ENCODE data around the gene SLC6A12.
"Not testable (repeated sequence)": the region's sequence is repeated elsewhere in the genome, so short reads cannot be mapped to it uniquely, and the experiment has no call there.

Gene SLC6A12

DNA sequence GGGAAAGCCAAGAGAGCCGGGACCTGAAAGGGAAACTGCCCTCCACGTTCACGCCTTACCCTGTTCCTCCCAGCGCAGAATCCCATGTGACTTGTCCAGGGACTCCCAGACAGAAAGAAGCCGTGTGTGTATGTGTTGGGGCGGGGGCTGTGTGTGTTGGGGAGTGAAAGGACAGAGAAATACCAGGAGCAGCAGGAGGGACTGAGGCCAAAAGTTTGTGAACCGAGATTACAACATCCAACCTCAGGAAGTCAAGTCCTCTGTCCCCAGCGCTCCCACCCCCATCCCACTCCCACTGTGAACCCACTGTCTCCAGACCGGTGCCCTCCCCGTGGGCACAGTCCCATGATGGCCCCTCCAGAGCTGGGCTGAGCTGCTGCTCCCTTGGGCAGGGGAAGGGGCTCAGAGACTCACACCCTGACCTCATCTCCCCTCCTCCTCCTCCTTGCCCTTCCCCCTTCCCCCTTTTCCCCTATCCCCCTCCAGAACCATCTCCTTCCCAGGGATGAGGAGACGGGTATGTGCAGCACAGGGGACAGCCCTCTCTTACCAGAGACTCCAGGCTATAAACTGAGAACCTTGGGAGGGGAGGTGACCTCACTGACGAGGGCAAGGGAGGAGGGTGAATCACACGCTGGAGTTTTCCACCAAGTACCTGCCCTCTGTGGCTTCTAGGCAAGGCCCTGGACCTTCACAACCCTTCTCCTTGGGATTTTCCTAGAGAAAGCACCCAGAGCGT lies at the start of gene SLC6A12:
Gene SLC6A12, minus strand, starts transcription at position 155 of the 739 bp plus-strand sequence. CDS start 4,171 bp downstream, outside the sequence.
- DNase-seq = no peak

DNA sequence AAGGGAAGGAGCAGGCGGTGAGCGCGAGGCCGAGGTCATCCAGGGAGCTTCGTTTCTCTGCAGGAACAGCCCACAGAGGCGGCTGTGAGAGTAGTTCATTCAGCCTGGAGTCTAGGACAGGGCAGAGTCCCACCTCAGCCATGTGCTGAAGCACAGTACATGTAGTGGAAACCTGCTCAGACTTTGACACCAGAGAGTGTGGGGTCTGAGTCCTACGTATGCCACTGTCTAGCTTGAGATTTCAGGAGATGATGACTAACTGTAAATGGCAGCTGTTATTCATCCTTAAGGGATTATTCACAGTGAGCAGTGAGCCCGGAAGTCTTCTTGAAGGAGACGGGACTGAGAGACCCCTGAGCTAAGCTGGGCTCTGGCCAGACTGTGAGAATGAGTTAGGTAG lies 49.6 kb upstream of the SLC6A12 start:
- DNase-seq = no peak

DNA sequence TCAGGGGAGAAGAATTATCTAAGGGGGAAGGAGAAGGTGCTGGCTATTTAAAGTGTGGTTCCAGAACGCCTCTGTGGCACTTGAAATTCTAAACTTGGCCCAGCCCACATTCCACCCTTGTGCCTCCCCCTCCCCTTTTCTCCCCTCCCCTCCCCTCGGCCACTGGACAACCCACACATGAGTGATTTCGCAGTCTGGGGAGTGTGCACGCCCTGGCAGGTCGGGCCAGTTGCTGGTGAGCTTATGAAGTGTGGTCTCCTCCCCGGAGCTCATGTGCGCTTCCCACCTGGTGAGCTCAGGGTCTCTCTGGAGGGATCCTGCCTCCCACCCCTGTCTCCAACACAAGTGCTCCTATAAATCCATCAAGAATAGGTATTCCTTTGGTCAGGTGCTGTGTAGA lies 48.9 kb upstream of the SLC6A12 start, which contains the start of gene SLC6A13:
Gene SLC6A13, minus strand, starts transcription at position 20 of the 400 bp plus-strand sequence. CDS start 2,784 bp downstream, outside the sequence.
- no peak for DNase-seq

DNA sequence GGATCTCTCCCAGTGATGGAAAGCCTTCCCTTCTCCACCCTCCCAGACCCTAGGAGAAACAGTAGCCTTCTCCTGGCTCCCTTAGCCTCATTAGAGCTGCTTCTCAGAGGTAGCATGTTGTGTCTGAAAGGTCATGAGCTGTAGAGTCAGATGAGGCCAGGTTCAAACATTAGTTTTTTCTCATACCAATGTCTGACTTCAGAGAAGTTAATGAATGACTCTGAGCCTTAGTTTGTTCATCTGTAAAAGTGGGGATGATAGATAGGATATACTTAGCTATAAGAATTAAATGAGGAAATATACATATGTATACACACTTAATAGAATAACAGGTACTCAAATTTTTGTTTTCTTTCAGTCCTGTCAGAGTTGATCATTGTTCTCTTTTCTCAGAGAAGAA lies 48.2 kb upstream of the SLC6A12 start:
- no peak for DNase-seq

DNA sequence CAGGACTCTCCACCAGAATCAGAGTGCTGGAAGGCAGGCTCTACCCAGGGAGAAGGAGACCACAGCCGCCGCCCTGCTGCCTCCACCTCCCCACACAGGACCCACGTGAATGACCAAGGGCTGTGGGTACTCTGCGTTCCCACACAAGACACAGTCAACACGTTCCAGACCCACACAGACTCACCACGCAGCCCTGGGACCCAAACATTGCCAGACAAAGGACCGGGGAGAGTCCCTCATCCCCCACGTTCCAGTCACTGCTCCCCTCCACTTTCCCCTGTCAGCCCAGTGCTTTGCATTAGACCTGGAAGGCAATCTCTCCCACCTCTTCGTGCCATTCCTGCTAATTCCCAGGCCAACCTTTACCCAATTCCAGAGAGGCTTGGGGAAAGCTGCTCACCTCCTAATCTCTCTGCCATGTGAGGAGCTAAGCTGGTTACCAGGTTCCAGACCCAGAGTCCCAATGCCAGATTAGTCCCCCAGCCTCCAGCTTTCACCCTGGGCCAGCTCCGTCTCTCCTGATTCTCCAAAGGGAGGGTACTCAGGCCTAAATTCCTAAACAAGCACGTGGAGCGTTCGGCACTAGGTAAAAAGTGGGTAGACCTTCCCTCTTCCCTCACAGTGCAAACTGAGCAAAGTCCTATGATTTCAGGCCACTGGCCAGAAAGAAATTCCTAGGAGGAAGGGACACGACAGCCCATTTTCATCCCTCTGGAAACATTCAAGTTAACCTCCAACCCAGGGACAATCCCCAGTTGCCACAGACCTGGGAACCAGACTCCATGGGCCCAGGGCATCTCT lies 43.8 kb upstream of the SLC6A12 start:
- no peak for DNase-seq

DNA sequence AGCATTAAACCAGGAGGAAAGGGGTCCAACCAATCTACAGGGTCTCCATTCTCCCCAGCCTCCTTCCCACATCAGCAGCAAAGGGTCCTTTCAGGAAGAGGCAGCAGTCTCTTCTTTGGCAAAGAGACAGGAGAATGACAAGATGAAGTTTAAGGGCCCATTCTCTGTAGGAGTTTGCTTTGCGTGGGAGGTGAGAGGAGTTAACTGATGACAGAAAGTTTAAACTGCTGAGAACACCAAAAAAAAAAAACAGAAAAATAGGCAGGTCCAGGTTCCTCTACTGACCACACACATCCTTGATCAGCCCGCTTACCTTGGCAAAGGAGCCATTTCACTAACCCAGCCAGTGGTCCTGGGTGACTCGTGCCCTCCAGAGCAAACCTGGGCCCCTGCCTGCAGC lies 43.0 kb upstream of the SLC6A12 start:
- DNase-seq = no peak

DNA sequence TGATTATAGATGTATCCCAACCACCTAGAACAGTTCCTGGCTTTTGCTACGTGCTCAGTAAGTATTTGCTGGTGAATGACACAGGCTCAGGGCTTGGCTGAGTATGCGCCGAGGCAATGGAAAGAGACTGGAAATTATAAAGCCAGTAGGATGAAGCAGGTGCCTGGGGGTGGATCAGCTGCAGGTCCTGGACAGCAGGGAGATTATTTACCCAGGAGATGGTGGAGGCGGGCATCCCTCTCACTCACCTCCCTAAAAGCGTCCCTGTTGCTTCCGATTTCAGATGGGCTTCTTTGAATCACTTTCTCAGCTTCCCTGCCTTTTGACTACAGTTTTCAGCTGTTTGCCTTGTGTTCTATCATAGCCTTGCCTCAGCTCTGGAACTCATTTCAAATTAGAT lies 42.3 kb upstream of the SLC6A12 start:
- DNase-seq = no peak

DNA sequence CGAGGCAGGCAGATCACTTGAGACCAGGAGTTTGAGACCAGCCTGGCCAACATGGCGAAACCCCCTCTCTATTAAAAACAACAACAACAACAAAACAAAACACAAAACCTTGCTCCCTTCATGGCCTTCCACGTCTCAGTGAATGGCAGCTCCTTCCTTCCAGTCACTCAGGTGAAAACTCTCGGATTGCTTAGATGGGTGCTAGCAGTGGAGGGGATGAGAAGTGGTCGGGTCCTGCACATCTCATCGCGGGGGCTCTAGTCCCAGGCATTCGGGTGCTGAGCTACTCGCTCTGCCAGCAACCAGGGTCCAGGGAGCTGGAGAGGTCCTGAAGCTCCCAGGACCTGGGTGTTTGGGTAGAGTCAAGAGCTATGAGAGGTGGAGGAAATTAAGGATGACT lies 41.0 kb upstream of the SLC6A12 start:
- DNase-seq = no peak

DNA sequence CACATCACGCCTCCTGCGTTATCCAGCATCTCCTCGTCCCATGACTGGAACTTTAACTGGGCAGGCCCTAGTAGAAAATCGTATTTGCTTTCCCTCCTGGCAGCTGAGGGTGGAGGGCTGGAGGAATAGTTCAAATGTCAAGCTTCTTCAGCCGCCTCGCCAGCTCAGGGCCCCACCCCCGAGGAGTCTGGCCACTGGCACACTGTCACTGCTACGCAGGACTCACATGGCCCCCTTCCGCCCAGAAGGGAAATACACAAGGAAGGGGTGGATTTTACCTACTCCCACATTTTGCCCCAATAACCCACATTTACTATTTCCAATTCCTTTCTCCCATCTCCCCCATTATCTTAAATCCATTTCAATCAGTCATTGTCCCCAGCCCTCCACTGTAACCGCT lies 40.1 kb upstream of the SLC6A12 start:
- DNase-seq = no peak

DNA sequence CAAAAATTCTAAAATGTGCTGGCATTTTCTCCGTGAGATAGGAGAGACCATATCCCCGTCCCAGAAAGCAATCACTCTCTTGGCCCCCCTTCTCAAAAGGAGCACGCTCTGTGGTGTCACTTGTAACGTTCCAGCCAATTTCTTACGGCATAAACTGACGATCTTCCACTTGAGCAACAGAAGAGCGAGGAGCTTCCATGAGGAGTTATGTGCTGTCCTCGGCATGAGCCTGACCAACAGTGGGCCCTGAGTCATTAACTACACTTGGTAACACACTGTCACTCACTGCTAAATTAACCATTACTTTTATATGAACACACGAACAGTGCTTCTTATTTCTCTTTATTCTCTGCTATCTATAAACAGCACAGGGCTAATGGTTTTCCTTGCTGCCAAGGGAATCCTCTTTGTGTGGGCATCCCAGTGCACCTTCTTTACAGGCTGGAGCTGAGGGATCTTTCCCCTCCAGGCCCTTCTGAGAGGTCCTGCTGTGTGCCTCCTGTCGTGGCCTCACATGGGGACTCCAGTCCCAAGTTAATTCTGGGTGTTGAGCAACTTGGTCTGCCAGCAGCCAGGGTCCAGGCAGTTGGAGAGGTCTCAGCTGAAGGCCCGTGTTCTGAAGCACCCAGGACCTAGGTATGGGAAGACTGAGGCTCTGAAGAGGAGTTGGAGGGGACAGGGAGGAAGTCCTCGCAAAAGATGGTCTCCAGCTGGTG lies 39.3 kb upstream of the SLC6A12 start:
- no peak for DNase-seq

DNA sequence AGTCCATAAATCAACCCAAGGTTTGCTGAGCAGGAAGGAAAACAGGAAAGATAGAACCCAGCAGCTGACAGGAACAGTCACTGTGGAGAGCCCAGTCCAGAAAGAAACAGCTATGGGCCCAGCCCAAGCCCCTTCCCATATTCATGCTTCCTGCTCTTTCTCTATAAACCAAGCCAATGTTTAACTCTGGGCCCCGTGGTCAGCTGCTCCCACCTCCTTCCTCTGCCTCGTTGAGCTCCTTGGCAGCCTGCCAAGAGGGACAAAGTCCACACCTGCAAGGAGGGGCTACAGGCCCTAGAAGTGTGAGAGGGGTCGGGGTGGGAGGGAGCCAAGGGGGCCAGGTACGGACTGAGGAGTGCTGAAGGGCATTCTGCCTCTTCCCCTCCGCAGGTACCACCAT lies 38.7 kb upstream of the SLC6A12 start:
- no peak for DNase-seq

DNA sequence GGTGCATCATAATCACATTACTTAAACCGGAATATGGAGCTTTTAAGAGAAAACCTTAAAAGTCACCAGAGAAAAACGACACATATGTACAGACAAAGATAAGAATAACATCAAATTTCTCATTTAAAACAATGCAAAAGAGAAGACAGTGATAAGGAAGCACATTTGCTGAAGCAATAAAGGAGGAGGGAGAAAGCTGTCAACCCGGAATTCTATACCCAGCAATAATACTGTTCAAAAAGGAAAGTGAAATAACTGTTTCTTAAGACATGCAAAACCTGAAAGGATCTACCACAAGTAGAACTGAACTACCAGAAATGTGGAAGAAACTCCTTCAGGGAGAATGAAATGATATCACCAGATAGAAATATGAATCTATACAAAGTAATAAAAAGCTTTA lies 33.3 kb upstream of the SLC6A12 start:
- no peak for DNase-seq

DNA sequence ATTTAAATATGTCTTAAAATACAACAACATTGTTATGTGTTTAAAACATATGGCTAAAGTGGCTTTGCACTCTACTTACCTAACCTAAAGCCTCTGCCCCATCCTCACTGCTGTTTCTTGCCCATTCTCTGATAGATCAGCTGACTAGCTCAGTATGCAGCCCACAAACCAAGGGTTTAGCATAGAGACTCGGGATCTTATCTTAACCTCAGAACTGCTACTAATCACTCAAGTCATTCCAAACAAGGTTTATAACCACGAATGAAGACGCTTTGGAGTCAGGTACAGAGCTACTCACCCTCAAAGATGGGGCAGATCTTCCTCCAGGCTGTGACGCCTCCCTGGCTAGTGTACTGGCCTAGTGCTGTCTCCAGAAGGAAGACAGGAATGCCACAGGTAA lies 29.4 kb upstream of the SLC6A12 start:
- peak; percentile 12 for DNase-seq

DNA sequence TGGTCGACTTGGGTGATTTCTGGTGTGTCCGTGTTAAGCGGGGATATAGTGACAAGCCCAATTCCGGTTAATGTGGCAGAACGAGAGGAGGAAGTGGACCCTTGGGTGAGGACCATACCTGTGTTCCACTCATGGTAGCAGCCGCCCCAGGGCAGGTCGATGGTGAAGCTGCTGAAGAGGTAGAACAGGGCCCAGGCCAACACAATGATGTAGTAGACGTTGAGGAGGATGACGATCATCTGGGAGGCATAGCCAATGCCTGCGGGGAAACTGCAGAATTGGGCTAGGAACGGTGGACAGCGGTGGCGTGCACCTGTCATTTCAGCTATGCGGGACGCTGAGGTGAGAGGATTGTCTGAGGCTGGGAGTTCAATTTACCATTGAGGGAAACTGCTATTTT lies 28.5 kb upstream of the SLC6A12 start:
- peak; percentile 2 for DNase-seq

DNA sequence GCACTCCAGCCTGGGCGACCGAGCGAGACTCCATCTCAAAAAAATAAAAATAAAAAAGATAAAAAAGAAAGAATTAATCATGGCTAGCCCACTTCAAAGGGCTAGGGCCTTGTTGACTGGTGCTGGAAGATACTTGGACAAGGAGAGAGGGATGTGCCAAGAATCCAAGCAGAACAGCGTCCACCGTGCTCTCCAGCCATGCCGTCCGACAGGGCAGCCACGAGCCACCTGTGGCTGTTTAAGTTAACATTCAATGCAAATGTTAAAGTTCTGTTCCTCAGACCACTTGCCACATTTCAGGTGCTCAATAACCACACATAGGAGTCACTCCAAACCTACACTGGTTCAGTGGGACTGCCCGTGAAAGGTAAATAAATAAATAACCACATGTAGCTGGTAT lies 27.3 kb upstream of the SLC6A12 start:
- no peak for DNase-seq

DNA sequence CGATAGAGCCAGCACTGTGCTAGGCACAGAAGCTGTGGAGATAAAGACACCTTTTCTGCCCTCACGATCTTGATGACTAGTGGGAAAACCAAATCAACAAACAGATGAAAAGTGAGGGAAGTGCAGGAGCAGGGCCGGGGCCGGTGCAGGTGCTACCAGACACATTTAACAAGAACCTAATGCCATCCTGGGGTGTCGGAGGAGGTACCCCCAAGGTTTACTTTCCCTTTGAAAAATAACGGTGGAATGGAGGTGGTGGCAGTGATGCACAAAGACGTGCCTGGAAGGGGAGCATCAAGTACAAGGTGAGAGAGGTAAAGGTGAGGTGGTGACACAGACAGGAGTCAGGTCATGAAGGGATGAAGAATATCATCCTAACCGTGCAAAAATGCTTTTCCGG lies 26.6 kb upstream of the SLC6A12 start:
- peak; percentile 2 for DNase-seq

DNA sequence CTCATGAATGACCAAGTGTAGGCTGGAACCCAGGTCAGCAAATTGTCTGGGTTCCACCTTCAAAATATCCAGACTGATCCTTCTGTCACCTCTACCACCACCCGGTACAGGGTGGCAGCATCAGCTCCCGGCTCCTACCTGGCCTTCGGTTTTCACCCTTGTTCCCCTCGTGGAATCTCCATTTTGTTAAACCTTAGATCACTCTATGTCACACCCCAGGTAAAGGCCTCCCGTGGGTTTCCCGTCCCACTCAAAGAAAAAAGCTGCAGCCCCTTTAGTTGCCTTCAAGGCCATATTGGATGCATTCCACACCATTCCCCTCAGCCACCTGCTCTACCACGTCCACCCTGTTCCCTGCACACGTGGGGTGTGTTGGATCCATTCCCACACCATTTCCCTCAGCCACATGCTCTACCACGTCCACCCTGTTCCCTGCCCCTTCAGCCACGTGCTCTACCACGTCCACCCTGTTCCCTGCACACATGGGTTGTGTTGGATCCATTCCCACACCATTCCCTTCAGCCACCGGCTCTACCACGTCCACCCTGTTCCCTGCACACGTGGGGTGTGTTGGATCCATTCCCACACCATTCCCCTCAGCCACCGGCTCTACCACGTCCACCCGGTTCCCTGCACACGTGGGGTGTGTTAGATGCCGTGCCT lies 24.9 kb upstream of the SLC6A12 start:
- peak; percentile 17 for DNase-seq

DNA sequence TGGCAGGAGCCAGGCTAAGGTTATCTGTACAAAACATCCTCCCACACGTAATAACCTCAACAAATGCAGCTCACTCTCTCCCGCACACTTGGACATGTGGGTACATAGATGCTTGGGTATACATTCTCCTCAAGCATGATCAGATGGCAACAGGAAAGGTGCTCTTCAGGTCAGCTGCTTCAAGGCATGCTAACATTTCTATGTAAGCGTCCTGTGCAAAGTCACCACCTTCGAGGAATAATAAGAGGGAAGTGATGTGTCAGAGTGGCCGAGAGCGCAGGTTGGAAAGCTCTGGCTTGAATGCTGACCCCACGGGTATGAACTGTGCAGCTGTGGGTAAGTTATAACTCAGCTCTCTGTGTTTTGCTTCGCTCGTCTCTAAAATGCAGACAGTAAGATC lies 24.2 kb upstream of the SLC6A12 start:
- DNase-seq = peak; percentile 6

DNA sequence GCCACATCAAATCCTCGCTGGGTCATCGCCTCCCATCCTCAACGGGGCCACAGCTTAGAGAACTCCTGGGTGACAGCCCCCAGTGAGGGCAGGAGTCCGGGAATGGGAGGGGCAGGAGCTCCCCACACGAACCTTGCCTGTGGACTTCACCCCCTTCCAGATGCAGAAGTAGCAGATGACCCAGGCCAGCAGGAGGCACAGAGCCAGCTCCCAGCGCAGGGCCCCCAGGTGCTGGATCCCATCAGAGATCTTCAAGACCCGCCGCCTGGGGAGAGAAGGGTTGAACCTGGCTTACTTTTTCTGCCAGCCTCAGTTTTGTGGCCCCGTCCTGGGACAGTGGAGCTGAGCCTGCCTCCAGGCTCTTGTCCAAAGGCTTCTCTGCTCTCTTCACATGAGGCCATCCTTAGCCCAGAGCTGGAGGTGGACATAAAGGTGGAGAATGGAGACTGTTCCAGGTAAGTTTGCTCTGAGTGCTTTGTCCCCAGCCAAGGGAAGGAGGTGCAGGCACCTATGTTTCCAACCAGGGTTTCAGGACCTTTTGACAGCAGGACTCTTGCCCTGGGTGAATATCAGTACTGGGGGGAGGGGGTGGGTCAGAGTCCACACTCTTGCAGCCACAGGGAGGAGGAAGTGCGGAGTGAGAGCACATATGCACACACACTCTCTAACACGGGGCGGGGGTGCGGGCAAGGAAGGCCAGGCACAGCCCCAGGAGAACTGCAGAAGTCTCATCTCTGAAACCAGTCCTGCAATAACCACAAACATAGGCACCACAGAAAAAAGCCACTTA lies 23.3 kb upstream of the SLC6A12 start:
- peak; percentile 17 for DNase-seq

DNA sequence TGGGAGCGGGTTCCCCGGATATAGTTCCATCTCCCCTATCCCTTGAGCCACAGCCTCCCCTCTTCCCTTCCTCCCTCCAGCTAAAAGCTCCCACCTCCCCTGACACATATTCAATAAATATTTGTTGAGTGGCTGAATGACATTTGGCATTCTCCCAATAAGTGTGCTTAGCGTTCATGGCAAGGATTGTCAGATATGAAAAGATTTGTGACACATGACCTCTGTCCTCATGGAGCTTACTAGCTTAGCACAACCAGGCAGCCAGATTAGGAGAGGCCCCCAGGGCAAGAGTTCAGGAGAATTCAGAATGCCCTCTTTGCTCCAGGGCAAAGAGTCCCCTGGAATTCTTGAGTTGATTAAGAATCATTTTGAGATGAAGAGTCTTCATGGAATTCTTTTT lies 22.5 kb upstream of the SLC6A12 start:
- DNase-seq = peak; percentile 4

DNA sequence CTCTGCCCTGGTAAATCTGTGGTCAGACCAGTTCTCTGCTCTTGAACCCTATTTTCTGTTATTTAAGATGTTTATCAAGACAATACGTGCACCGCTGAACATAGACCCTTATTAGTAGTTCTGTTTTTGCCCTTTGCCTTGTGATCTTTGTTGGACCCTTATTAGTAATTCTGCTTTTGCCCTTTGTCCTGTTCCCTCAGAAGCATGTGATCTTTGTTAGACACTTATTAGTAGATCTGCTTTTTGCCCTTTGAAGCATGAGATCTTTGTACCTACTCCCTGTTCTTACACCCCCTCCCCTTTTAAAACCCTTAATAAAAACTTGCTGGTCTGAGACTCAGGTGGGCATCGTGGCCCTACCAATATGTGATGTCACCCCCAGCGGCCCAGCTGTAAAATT lies 22.0 kb upstream of the SLC6A12 start:
- DNase-seq = not testable (repeated sequence)

DNA sequence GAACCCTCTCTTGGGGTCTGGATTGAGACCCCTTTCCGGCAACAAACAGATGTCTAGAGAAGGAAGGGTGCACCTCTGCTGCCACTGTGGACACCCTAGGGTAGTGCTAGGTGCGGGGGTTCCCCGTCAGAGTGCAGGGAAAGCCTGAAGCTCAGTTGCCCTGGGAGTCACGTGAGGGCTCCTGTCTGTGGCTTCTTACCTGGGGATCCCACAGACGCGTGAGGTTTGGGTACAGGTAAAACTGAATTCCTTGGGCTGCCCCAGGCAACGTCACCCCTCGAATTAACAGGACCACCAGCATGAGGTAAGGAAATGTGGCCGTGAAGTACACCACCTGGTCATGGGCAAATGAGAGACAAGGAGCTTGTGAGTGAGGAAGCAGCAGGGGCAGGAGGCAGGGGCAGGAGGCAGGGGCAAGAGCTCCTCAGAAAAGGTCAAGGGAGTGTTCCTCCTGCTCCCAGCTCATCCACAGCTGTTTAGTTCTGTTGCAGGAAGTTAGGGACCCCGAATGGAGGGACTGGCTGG lies 21.0 kb upstream of the SLC6A12 start:
- DNase-seq = peak; percentile 18

Measured in activated CD8-positive, alpha-beta memory T cell treated with anti-CD3 and anti-CD28 coated beads, Interleukin-2, amount 50 U/mL, for 48 hours (primary cell).